ENCODE data around the gene TOLLIP. TPM values are rescaled to one million over a fixed set of nuclear protein-coding genes. Genes with fewer than 3 reads are reported as not detected.
"Not testable (repeated sequence)": the region's sequence is repeated elsewhere in the genome, so short reads cannot be mapped to it uniquely, and the experiment has no call there.

Gene TOLLIP
- 9.9 and 10.3 TPM in 2 replicates for total RNA-seq (2014; rRNA removed; shearing (Covaris generic))
- 4.8 and 7.6 TPM in 2 replicates for polyA plus RNA-seq (2014; cell fraction: nucleus; rRNA removed)

DNA sequence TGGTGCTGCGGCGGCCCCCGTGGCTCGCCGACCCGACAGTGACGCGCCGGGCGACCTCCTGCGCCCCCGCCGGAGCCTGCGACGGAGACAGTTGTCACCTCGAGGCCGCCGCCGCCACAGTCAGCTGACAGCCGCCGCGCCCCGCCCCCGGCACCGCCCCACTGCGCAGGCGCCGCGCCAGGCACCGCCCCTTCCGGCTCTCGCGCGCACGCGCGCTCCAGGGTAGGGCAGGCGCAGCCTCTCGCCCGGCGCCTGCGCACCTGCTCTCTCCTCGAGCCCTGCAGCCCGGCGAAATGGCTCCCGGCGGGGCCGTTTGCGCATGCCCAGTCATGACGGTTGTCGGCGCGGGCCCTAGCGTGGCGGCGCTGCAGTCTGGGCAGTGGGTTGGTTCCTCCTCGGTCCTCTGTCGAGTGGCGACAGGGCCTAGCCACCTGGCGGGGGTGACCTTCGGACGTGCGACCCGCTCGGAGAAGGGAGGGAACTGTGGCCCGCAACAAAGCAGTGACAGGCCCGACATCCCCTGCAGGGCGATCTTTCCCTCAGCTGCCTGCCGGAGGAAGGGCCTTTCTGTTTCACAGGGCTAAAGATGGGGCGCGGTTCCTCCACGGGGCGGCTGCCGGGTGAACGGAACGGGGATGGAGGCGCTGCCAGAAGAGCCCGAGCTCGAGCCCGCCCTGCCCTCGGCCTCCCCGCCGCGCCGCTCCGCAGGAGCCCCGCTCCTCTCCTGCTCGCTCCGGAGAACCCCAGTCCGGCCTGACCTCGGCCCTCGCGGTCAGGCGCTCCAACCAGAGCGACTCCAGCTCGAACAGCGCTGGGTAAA, at the start of gene TOLLIP:
TOLLIP (minus strand) TSS at position 135 of the 820 bp plus-strand sequence; CDS start at position 1, 134 bp downstream.
- peak; percentile 87 for DNase-seq (ENCODE audit: extremely low read depth, low read depth)

DNA sequence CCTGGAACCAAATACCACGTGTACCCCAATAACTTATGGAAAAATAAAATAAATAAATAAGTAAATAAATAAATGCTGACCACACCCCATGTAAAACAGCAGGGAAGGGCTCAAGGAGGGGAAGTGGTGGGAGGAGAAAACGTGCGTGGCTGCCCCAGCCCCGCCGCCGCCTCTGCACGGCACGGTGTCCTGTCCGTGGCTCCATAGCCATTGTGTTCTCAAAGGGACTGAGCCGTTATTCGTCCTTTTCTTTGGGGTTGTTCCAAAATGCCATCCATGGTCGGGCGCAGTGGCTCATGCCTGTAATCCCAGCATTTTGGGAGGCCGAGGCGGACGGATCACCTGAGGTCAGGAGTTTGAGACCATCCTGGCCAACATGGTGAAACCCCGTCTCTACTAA, 49.5 kb upstream of the TOLLIP start:
- DNase-seq (ENCODE audit: extremely low read depth, low read depth): not testable (repeated sequence)

DNA sequence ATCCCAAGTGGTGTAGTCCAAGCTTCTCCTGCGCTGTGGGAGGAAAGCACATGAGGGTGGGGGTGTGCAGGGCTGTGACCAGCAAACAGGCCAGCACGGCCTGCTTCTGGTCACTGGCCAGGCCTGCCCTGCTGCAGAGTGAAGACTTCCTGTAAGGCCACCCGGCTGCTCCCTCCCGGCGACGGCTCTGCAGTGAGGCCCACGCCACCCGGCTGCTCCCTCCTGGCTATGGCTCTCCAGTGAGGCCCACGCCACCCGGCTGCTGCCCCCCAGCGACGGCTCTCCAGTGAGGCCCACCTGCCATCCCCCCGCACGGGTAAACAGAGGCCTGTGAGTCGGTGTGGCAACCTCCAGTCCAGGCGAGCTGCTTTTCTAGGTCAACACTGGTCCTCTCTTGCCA, 48.9 kb upstream of the TOLLIP start:
- no peak for DNase-seq (ENCODE audit: extremely low read depth, low read depth)

DNA sequence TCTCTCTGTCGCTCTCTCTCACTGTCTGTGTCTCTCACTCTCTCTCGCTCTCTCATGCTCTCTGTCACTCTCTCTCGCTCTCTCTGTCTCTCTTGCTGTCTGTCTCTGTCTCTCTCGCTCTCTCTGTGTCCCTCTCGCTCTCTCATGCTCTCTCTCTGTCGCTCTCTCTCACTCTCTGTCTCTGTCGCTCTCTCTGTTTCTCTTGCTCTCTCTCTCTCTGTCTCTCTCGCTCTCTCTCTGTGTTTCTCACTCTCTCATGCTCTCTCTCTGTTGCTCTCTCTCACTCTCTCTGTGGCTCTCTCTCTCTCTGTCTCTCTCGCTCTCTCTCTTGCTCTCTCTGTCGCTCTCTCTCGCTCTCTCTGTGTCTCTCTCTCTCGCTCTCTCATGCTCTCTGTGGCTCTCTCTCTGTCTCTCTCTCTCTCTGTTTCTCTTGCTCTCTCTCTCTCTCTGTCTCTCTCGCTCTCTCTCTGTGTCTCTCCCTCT, 47.1 kb upstream of the TOLLIP start:
- no peak for DNase-seq (ENCODE audit: extremely low read depth, low read depth)

DNA sequence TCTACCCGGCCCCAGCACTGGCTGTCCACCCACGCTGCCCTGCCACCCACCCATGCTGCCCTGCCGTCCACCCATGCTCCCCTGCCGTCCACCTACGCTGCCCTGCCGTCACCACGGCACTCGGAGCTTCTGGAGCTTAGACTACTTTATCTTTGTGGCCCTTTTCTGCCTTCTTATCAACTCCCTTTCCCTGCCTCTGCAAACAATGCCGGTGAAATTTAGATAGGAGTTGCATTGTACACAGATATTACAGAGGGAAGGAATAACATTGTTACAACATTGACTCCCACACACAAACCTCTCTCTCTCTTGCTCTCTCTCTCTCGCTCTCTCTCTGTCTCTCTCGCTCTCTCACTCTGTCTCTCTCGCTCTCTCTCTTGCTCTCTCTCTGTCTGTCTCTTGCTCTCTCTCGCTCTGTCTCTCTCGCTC, 46.6 kb upstream of the TOLLIP start:
- no peak for DNase-seq (ENCODE audit: extremely low read depth, low read depth)

DNA sequence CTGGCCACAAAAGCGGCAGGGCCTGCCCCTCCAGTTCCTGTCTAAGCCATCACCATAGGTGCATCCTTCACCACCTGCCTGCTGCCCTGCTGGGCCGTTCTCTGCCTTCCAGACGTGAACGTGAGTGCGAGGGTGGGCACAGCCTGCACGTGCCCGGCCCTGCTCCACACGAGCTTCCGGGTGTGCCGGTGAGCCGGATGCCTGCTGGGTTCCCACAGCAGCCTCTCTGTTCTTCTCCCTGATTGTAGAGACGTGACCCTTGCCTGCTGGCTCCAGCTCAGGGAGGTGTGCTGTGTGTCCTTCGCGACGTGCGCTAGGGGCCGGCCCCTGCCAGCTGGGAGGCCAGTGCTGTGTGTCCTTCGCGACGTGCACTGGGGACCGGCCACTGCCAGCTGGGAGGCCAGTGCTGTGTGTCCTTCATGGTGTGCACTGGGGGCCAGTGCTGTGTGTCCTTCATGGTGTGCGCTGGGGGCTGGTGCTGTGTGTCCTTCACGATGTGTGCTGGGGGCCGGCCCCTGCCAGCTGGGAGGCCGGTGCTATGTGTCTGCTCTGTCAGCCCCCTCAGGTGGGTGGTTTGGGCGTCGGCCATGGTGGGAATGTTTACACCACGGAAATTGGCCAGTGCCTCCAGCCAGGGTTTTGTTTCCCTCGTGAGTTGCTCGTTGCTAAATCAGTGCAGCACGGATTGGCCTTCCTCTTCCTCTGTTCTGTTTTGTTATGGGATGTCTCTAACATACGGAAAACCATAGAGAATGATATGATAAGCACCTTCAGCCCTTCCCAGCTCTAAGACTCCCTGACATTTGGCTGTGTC, 44.9 kb upstream of the TOLLIP start:
- no peak for DNase-seq (ENCODE audit: extremely low read depth, low read depth)

DNA sequence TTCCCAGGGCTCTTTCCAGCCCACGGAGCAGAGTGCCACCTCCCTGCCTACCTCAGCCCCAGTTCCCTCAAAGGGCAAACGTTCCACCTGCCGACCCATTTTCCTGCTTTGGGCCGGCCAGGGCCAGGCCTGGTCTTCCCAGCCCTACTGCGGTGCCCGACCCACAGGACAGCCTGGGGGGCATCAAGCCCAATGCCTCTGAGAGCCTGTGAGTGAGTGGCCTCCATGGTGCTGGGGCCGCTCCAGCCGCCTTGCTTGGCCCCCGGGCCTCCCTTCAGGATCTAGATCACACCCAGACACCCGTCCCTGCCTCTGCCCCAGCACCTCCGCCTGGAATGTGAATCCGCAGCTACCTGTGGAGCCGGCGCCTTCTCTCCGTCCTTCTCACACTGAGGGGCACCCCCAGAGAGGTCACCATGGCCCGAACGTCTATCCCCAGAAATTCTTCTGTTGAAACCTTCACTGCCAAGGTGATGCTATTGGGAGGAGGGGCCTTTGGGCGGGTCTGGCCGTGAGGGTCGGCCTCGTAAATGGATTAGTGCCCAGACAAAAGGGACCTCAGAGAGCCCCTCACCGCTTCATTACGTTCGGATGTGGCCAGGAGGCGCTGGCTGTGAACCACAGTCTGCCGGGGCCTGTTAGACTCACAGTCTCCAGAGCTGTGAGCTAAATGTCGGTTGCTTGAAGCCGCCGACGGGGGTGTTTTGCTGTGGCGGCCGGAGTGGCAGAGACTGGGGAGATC, 44.1 kb upstream of the TOLLIP start:
- DNase-seq (ENCODE audit: extremely low read depth, low read depth): no peak

DNA sequence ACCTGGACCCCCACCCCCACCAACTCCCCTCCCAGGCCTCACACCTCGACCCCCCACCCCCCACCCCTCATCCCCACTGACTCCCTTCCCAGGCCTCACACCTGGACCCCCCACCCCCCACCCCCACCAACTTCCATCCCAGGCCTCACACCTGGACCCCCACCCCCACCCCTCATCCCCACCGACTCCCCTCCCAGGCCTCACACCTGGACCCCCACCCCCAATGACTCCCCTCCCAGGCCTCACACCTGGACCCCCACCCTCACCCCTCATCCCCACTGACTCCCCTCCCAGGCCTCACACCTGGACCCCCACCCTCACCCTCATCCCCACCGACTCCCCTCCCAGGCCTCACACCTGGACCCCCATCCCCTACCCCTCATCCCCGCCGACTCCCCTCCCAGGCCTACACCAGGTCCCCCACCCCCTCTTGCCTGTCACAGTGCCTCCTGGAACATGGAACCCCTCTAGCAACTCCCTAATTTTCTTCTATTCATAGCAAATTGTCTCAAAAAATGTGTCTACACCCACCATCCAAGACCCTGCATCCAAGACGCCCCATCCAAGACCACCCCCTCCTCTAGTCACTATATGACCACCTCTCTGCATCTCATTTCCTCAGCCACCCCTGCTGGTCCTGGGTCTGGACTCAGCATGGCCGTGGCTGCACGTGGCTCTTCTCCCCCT, 43.4 kb upstream of the TOLLIP start:
- no peak for DNase-seq (ENCODE audit: extremely low read depth, low read depth)

DNA sequence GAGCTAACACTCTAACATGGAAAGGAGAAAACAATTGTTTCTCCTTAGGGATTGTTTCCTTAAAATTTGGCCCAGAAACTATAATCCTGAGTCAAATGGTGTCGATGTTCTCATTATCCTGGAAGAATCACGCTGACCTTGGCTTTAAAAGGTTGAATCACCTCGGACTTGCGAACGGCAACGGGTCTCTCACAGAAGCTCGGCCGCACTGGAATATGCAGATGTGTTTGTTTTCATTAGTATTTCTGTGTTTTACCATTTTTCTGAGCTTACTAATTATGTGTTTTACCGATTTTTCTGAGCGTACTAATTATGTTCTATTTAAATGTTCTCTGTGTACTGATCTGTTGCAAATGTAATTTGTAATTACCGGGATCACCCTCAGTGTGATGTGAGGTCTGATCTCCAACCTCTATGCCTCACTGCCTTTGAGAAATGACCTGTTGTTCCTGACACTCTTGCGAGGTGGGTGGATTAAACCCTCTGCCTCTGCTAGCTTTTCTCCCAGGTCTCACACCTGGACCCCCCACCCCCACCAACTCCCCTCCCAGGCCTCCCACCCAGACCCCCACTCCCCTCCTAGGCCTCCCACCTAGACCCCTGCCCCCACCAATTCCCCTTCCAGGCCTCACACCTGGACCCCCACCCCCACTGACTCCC, 42.0 kb upstream of the TOLLIP start:
- peak; percentile 54 for DNase-seq (ENCODE audit: extremely low read depth, low read depth)

DNA sequence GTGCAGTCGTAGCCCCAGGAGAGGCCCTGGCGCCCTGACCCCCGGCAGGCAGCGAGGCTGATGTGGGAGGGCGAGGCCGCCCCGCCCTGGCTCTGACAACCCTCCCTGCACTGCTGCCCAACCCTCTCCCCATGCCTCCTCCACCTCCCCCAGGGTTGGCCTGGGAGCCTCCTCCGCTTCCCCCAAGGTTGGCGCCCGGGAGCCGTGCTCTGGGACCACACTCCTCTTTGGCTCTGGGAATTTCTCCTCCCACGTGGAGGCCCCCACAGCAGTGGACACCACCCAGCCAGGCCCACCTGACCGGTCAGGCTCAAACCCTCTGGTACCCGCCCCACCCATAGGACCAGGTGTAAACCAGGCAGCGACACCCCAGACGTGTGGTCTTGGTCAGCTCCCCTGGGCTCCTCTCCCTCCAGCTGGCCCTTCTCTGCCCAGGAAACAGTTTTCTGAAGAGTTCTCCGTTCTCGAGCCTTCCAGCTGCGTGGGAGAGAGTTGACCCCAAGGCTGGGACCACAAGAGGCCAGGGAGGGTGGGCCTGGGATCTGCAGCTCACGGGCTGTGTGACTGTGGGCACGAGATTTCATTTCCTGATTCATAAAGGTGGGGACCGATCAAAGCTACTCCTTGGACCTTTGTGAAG, 40.8 kb upstream of the TOLLIP start:
- no peak for DNase-seq (ENCODE audit: extremely low read depth, low read depth)

DNA sequence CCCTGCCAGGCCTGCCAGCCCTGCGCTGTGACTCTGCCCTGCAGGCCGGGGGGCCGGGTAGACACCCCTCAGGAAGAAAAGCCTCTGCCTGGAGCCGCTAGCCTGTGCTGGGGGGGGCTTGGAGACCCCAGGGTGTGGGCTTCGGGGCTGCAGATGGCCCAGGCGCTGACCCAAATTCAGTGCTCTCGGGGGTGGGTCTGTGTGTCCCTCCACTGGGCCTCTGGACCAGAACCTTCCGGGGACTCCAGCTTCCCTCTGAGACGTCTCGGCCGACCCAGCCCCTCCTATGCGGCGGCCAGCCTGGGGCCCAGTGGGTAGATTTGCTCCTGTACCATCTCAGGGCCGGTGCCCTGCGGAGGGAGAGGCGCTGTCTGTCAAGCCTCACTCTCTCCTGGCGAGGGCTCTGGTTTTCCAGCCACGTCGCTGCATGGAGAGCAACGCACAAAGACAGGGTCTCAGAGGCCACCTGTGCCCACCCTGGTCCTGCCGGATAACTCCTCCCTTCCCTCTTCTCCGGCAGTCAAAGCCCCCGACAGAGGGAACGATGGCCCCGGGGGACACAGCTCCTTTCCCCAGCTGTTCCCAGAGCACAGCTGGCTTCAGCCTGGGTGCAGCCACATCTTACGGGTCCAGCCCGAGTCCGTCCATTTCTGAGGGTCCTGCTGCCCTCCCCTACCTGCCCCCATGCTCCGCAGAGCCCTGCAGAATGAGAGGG, 40.1 kb upstream of the TOLLIP start:
- no peak for DNase-seq (ENCODE audit: extremely low read depth, low read depth)

DNA sequence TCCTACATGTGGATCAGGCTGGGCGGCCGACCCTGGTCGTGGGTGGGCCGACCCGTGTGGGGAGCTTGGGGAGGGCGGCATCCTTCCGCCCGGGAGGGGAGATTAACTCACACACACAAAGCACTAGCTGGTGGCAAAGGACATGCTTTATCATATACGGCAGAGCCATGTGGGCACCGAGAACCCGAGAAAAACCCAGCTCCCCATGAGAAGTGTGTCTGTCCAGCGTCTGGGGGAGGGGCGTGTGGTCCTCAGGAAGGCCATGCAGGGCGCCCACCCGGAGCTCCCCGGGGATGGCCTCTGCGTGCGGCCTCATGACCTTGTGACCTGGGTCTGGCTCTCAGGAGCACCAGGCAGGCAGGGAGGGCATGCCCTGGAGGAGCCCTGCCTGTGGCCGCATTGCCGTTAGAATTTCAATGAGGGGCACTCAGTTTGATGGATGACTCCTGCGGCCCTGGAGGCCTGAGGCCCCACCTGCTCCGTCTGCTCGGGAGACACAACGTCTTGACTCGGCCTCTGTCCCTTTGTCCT, 39.4 kb upstream of the TOLLIP start:
- no peak for DNase-seq (ENCODE audit: extremely low read depth, low read depth)

DNA sequence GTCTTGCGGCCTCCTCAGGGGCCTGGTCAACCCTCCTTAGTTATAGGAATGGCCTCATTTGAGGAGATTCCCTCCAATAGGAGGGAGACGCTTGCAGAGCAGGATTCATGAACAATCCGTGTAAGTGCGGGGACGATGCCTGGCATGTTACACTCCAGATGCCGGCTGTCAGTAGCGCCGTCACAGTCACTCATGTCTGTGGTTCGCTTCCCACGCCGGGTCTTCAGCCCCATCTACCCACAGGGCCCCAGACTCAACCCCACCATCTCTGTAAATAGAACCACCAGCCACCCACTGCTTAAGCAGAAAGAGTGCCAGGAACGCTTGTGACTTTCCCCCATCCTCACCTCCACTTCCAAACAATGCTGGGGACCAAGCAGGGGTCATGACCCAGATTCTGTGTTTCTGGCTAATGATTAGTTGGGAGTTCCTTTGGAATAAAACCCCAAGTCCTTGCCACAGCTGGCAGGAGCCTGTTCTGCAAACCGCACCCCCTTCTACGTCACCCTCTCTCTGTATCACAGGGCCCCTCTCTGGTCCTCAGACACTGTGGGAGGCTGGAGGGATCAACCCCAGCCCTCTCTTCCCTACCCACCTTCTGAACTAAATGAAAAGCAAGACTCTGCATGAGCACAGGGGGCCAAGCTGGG, 38.8 kb upstream of the TOLLIP start:
- no peak for DNase-seq (ENCODE audit: extremely low read depth, low read depth)

DNA sequence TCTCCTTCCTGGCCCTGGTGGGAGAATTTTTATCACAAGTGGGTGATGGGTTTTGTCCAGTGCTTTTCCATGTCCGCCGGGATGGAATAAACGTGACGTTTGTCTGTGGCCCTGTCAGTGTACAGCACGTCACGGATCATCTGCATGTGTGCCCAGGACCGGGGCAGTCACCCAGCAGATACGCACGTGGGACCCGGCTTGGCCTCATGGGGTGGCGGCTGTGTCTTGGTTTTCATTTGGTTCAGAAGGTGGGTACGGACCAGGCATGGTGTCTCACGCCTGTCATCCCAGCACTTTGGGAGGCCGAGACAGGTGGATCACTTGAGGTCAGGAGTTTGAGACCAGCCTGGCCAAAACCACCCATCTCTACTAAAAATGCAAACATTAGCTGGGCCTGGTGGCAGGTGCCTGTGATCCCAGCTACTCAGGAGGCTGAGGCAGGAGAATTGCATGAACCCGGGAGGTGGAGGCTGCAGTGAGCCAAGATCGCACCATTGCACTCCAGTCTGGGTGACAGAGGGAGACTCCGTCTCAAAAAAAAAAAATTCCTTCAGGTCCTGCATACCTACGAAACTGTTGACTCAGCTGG, 38.1 kb upstream of the TOLLIP start:
- DNase-seq (ENCODE audit: extremely low read depth, low read depth): not testable (repeated sequence)

DNA sequence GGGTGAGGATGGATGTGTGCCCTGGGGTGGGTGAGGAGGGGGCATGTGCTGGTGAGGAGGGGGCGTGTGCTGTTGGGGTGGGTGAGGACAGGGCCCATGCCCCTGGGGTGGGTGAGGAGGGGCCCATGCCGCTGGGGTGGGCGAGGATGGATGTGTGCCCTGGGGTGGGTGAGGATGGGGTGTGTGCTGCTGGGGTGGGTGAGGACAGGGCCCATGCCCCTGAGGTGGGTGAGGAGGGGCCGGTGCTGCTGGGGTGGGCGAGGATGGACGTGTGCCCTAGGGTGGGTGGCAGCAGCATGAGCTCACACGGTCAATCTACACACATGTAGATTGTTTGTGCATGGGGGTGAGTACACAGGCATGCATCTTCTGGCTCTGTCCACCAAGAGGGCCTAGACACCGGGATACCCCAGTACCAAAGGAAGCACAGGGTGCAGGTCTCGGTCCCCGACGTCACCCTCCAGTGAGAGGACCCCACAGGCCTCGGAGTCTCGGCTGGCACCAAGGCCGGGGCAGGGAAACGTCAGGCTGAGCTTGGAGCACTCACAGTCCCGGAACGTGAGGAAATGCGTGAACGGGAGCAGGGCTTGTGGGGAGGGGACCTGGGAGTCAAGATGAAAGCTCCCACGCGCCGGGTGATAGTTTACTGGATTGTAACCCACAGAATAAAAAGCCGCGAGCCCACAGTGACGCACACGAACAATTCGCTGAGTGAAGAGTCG, 37.4 kb upstream of the TOLLIP start:
- no peak for DNase-seq (ENCODE audit: extremely low read depth, low read depth)

DNA sequence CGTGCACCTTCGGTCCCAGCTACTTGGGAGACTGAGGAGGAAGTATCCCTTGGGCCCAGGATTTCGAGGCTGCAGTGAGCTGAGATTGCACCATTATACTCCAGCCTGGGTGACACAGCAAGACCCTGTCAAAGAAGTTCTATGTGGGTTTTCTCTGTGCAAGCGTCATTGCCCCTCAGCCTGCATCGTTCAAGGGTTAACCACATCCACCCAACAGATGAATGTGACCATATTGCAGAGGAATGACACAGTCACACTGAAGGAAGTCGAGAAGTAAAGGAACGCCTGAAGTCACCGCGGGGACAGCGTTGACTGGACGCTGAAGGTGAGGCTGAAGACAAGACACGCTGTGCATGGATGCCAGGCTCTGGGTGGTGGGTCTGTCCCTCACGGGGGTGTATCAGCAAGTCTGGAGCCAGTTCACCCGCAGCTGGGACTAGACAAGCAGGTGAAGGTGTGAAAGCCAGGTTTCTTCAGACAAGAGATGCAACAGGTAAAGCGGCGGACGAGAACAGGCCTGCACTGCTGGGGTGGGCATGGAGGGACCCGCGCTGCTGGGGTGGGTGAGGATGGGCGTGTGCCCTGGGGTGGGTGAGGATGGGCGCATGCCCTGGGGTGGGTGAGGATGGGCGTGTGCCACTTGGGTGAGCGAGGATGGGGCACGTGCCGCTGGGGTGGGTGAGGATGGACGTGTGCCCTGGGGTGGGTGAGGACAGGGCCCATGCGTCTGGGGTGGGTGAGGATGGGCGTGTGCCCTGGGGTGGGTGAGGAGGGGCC, 36.5 kb upstream of the TOLLIP start:
- no peak for DNase-seq (ENCODE audit: extremely low read depth, low read depth)
